Upper lobe of left lung (tissue), 4 donors: ENCODE data around the gene MAML2.

ENCODE experiments used
- CTCF ChIP-seq, 6 experiments: fragments of 450-650 bp in 4 of 6; fragments of 200-600 bp in 2 of 6; sonication (generic) in 2 of 6; IDR thresholded peaks; one replicate each; pipeline ENCODE4 v1.5.1; 2016 to 2019; ENCODE audit warnings: antibody characterized with exemption in 6 of 6
- POLR2A ChIP-seq, 4 donors: fragments of 450-650 bp; IDR thresholded peaks; one replicate each; pipeline ENCODE4 v1.5.1; 2016 to 2017; ENCODE audit warnings: antibody characterized with exemption in 4 of 4, mild to moderate bottlenecking in 2 of 4

DNA sequence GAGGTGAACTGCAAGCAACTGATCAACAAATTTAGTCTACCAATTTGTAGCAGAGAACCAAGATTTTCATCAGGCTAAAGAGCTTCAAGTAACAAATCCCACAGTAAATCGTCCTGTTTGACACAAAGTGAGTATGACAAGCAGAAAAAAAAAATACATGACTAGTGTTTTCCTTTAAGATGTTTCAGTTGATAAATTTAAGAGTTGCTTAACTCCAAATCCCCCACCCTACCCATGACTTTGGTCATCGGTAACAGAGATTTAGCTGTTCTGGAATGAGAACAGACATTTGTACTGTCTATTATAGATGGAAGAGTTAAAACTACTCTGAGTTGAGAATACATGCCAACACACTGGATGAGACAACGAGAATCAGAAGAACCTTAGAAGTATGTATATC, 254.1 kb downstream of the MAML2 start:
- TF ChIP-seq CTCF (IDR thresholded peaks at IDR 0.05) (no peak), POLR2A (IDR thresholded peaks at IDR 0.05) (no peak)
